GM10266 (cell line): ENCODE data around the gene MARK4.
"Not testable (repeated sequence)": the region's sequence is repeated elsewhere in the genome, so short reads cannot be mapped to it uniquely, and the experiment has no call there.

Experiments used
- DNase-seq: peaks from one replicate; pipeline ENCODE4 v3.0.0; 2012; ENCODE audit errors: extremely low spot score
- CTCF ChIP-seq: IDR thresholded peaks from 2 replicates; pipeline ENCODE4 v1.5.1; 2012; ENCODE audit warnings: mild to moderate bottlenecking, low read depth; ENCODE audit not compliant: control insufficient read depth, insufficient read depth; ENCODE audit errors: missing control alignments

MARK4 gene

GRCh38 chr19:45222724-45223123, 28.3 kb upstream of the MARK4 start:
- no peak for TF ChIP-seq CTCF
- no peak for DNase-seq

GRCh38 chr19:45223879-45224278, 27.2 kb upstream of the MARK4 start:
- no peak for DNase-seq
- TF ChIP-seq CTCF, result no peak

DNA sequence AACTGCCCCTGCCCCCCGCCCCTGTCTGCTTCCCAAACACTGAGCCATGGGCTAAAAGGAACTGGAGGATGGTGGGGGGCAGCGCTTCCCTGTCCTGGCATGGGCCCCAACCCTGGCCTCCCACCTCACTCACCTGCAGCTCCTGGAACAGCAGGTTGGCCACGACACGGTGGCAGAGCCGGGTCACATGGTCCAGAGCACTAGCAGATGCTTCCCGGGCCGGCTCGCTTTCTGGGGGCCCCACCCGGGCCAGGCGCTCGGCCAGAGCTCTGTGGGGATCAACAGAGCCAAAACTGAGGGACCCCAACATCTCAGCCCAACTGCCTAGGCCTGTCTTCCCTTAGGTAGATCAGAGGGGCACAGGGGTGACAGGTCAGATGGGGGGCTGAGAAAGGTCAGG, 26.4 kb upstream of the MARK4 start:
- TF ChIP-seq CTCF, result no peak
- DNase-seq, result no peak

DNA sequence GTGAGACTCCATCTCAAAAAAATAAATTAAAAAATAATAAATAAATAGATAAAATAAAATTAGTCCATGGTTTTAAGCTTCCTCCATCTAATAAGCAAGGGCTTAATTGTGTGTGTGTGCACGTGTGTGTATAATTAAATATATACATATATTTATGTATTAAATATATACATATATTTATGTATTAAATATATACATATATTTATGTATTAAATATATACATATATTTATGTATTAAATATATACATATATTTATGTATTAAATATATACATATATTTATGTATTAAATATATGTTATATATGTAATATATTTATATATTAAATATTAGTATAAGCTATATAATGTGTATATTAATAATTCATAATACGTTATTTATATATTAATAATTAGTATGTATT, 22.0 kb upstream of the MARK4 start:
- DNase-seq, result not testable (repeated sequence)

- DNase-seq, result no peak
- TF ChIP-seq CTCF, result no peak
These were observed 19.2 kb upstream of the MARK4 start for GRCh38 chr19:45231891-45232290.

GRCh38 chr19:45234089-45234869, 16.8 kb upstream of the MARK4 start:
- DNase-seq, result no peak

DNA sequence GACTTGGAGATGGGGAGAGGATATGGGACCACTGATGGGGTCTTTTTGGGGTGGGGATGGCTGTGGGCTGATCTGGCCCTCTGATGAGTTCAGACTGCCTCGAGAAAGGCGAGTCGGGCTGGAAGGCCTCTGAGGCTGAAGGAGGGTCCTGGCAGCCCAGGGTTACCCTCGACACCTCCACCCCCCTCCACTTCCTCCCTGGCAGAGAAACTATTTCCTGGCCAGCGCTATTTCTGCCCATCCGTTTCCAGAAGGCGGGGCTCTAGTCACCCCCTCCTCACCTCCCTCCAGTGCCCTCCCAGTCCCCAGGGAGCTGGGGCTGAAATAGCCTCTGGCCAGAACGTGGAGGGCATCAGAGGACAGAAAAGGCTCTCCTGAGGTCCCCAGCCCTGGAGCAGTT, 15.6 kb upstream of the MARK4 start:
- no peak for TF ChIP-seq CTCF
- DNase-seq, result no peak

More at GRCh38 chr19:45234089-45234869, 16.8 kb upstream of the MARK4 start:
- no peak for TF ChIP-seq CTCF

DNA sequence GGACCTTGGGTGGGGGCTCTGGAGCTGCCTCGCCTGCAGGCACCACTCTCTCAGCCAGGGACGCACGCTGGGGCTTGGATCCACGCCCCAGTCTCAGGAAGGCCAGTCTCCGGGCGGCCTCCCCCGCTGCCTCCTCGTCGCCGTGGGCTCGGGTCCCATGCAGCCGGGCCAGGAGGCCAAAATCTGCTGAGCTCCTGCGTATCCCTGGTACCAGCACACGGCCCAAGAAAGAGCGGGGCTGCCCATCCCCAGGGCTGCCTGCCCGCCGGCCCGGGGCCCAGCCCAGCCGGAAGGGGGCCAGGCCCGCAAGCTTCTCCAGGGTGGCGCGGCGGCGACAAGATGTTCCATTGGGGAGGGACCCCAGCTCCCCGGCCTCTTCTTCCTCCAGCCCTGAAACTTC, 12.5 kb upstream of the MARK4 start:
- DNase-seq, result no peak
- TF ChIP-seq CTCF, result no peak
